Measurements from ENCODE around the gene CCDC126. TPM values are rescaled to one million over a fixed set of nuclear protein-coding genes. Genes with fewer than 3 reads are reported as not detected.

Gene CCDC126
- total and polyA plus RNA-seq, 2 of the 4 experiments (the other 2 are of a cell fraction), result 4.1 to 5.6 TPM

DNA sequence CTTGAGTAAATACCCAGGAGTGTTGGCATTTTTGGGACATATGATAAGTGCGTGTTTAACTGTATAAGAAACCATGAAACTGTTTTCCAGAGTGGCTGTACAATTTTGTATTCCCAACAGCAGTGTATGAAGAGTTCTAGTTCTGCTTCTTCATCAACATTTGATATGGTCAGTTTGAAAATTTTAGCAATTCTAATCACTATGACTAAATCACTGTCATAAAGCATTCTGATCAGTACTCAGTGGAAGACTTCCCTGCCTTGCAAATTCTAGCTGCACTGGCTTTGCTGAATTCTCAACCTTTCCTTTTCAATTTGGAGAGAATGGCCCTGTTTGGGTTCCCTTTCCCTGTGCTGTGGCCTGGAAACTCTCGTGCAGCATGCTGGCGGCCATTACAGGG, 64.2 kb downstream of the CCDC126 start:
- no peak for TF ChIP-seq FOS (IDR thresholded peaks at IDR 0.05; ENCODE audit: low read depth, low read length)
- TF ChIP-seq RFX5 (IDR thresholded peaks at IDR 0.05; ENCODE audit: low read depth, low read length), result no peak
- TF ChIP-seq, protein P1, sequence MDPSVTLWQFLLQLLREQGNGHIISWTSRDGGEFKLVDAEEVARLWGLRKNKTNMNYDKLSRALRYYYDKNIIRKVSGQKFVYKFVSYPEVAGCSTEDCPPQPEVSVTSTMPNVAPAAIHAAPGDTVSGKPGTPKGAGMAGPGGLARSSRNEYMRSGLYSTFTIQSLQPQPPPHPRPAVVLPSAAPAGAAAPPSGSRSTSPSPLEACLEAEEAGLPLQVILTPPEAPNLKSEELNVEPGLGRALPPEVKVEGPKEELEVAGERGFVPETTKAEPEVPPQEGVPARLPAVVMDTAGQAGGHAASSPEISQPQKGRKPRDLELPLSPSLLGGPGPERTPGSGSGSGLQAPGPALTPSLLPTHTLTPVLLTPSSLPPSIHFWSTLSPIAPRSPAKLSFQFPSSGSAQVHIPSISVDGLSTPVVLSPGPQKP (IDR thresholded peaks at IDR 0.05; ENCODE audit: borderline replicate concordance, low read depth, low read length), result no peak
- no peak for TF ChIP-seq MAFK (IDR thresholded peaks at IDR 0.05; ENCODE audit: low read depth, low read length)
- TF ChIP-seq CEBPB (IDR thresholded peaks at IDR 0.05; ENCODE audit: low read depth, low read length), result no peak
- TF ChIP-seq, protein P2, sequence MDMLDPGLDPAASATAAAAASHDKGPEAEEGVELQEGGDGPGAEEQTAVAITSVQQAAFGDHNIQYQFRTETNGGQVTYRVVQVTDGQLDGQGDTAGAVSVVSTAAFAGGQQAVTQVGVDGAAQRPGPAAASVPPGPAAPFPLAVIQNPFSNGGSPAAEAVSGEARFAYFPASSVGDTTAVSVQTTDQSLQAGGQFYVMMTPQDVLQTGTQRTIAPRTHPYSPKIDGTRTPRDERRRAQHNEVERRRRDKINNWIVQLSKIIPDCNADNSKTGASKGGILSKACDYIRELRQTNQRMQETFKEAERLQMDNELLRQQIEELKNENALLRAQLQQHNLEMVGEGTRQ (IDR thresholded peaks at IDR 0.05; ENCODE audit: low read depth, low read length), result no peak
- TF ChIP-seq RCOR1 (IDR thresholded peaks at IDR 0.05; ENCODE audit: insufficient replicate concordance, low read length), result no peak
- no peak overlapping the region for H3K18ac ChIP-seq (ENCODE audit: low read depth, low read length)
- no peak overlapping the region for H2AK9ac ChIP-seq (replicated peaks; ENCODE audit: low read depth, low read length, poor library complexity)
- ATAC-seq (ENCODE audit: low read depth) (no peak), DNase-seq (no peak)
- H2AFZ ChIP-seq (replicated peaks; ENCODE audit: low read length, poor library complexity), result no peak overlapping the region
- POLR2A ChIA-PET (ENCODE audit: unreplicated experiment), result no interaction called here
- H3K4me1 ChIP-seq (ENCODE audit: control insufficient read depth, insufficient read depth, low read length), result peaks cover 1% of the 10 kb centered on the region; the same call in 1 of the 2 replicates
- no CpG with 5 or more reads among the region's 3 CpGs for WGBS, 2 experiments (ENCODE audit: extremely low coverage in 2 of 2, insufficient read length in 1 of 2)
- no peaks in the 10 kb centered on the region for H4K20me1 ChIP-seq (ENCODE audit: insufficient read depth, low read length)
- peaks cover 2% of the 10 kb centered on the region; the same call in 1 of the 2 replicates for H3K9me3 ChIP-seq (ENCODE audit: control insufficient read depth, insufficient read depth, low read length)
- no peak overlapping the region for H4K91ac ChIP-seq (ENCODE audit: insufficient read depth, low read depth, low read length)
- H3K36me3 ChIP-seq (ENCODE audit: control insufficient read depth, insufficient read depth, low read length), result no peaks in the 10 kb centered on the region
- intact Hi-C loops (cut with micrococcal nuclease), result no loop called here
- H2BK120ac ChIP-seq (ENCODE audit: low read depth, low read length), result no peak overlapping the region
- dilution Hi-C loops (cut with HindIII; ENCODE audit: low sequenced_read_pairs, unreplicated experiment), result no loop called here
- no peak overlapping the region for H3K27ac ChIP-seq (ENCODE audit: insufficient read depth, low read length)
- no peak overlapping the region for H3K9ac ChIP-seq (ENCODE audit: low read depth, low read length)
- H4K8ac ChIP-seq (ENCODE audit: low read depth in 2 of 2, low read length in 2 of 2), result no peak overlapping the region
- no peak overlapping the region for H4K5ac ChIP-seq (ENCODE audit: low read depth, low read length)
- H2BK15ac ChIP-seq (ENCODE audit: low read depth, low read length), result no peak overlapping the region
- H3K4me3 ChIP-seq (ENCODE audit: insufficient read depth, low read depth, low read length), result no peak overlapping the region
- H3K56ac ChIP-seq (ENCODE audit: extremely low read depth, insufficient read depth, low read length), result no peak overlapping the region
- no peak overlapping the region for H2BK20ac ChIP-seq (ENCODE audit: low read depth, low read length)
- in situ Hi-C loops (cut with MboI; ENCODE audit: low sequenced_read_pairs), result no loop called here
- no peak overlapping the region for H2BK5ac ChIP-seq (ENCODE audit: low read depth, low read length, poor library complexity, severe bottlenecking)
- no peaks in the 10 kb centered on the region for H3K27me3 ChIP-seq (ENCODE audit: control insufficient read depth, insufficient read depth, low read length)
- H3K9me1 ChIP-seq (ENCODE audit: insufficient read depth, low read length), result no peaks in the 10 kb centered on the region
- H3K14ac ChIP-seq (replicated peaks; ENCODE audit: low read depth, low read length), result no peak overlapping the region
- H3K4me2 ChIP-seq (ENCODE audit: low read depth, low read length), result no peak overlapping the region
- H3K4ac ChIP-seq (ENCODE audit: low read depth, low read length), result no peak overlapping the region
- no peaks in the 10 kb centered on the region for H3K79me1 ChIP-seq (ENCODE audit: low read depth in 1 of 2, low read length in 2 of 2)
- H2AK5ac ChIP-seq (ENCODE audit: low read depth, low read length), result no peak overlapping the region
- H3K23ac ChIP-seq (ENCODE audit: low read depth, low read length), result no peak overlapping the region
- CTCF ChIA-PET, result no interaction called here
- no TSS peak for BruUV-seq (replicated peaks)

Data from IMR-90 (cell line).